Adipocyte (in vitro differentiated cells): ENCODE results near the gene ZNF276.
"Not testable (repeated sequence)": the region's sequence is repeated elsewhere in the genome, so short reads cannot be mapped to it uniquely, and the experiment has no call there.

Source experiments
- DNase-seq: peaks from one replicate; pipeline ENCODE4 v3.0.0-alpha.2; 2015; ENCODE audit warnings: low read depth
- H3K27me3 ChIP-seq: replicated peaks from 2 replicates; pipeline ENCODE4 v1.7.0; 2013; ENCODE audit warnings: mild to moderate bottlenecking, low read length, moderate library complexity; ENCODE audit not compliant: control insufficient read depth, insufficient read depth
- H3K36me3 ChIP-seq: 2 replicates; pipeline ENCODE4 v1.7.0; 2013; ENCODE audit warnings: low read length, mild to moderate bottlenecking, moderate library complexity; ENCODE audit not compliant: control insufficient read depth, insufficient read depth, severe bottlenecking
- H3K4me1 ChIP-seq: 2 replicates; pipeline ENCODE4 v1.7.0; 2013; ENCODE audit warnings: mild to moderate bottlenecking, low read length, moderate library complexity; ENCODE audit not compliant: control insufficient read depth, insufficient read depth
- H3K4me3 ChIP-seq: 2 replicates; pipeline ENCODE4 v1.7.0; 2013; ENCODE audit warnings: mild to moderate bottlenecking, low read length, moderate library complexity
- H3K9ac ChIP-seq: 2 replicates; pipeline ENCODE4 v1.7.0; 2013; ENCODE audit warnings: mild to moderate bottlenecking, low read length, moderate library complexity
- H3K9me3 ChIP-seq: 2 replicates; pipeline ENCODE4 v1.7.0; 2013; ENCODE audit warnings: mild to moderate bottlenecking, low read length, moderate library complexity; ENCODE audit not compliant: control insufficient read depth

ZNF276 gene

GRCh38 chr16:89779909-89780305, 58.6 kb downstream of the ZNF276 start:
- Histone ChIP-seq H3K9ac (no peak overlapping the region), H3K4me1 (no peaks in the 10 kb centered on the region), H3K9me3 (no peaks in the 10 kb centered on the region), H3K36me3 (no peaks in the 10 kb centered on the region), H3K4me3 (no peak overlapping the region), H3K27me3 (no peaks in the 10 kb centered on the region)
- no peak for DNase-seq

- H3K9ac ChIP-seq: no peak overlapping the region
- no peak overlapping the region for H3K4me3 ChIP-seq
- no peaks in the 10 kb centered on the region for H3K36me3 ChIP-seq
- no peaks in the 10 kb centered on the region for H3K4me1 ChIP-seq
- no peaks in the 10 kb centered on the region for H3K9me3 ChIP-seq
- H3K27me3 ChIP-seq: no peaks in the 10 kb centered on the region
- no peak for DNase-seq
Measured at GRCh38 chr16:89782489-89782888, 61.2 kb downstream of the ZNF276 start.

GRCh38 chr16:89783952-89784351, 62.6 kb downstream of the ZNF276 start:
- not testable (repeated sequence) for H3K9ac ChIP-seq, H3K4me3 ChIP-seq, DNase-seq, H3K36me3 ChIP-seq, H3K4me1 ChIP-seq, H3K9me3 ChIP-seq, H3K27me3 ChIP-seq

GRCh38 chr16:89784406-89784805, 63.1 kb downstream of the ZNF276 start:
- Histone ChIP-seq H3K9ac (no peak overlapping the region), H3K4me3 (no peak overlapping the region), H3K36me3 (no peaks in the 10 kb centered on the region), H3K27me3 (no peaks in the 10 kb centered on the region), H3K9me3 (no peaks in the 10 kb centered on the region), H3K4me1 (no peaks in the 10 kb centered on the region)
- no peak for DNase-seq

- Histone ChIP-seq H3K9ac (no peak overlapping the region), H3K27me3 (no peaks in the 10 kb centered on the region), H3K9me3 (no peaks in the 10 kb centered on the region), H3K4me1 (no peaks in the 10 kb centered on the region), H3K36me3 (no peaks in the 10 kb centered on the region), H3K4me3 (no peak overlapping the region)
- DNase-seq: no peak
Measured at GRCh38 chr16:89785523-89786155, 64.3 kb downstream of the ZNF276 start.

GRCh38 chr16:89786474-89787364, 65.4 kb downstream of the ZNF276 start:
- Histone ChIP-seq H3K4me3 (no peak overlapping the region), H3K4me1 (no peaks in the 10 kb centered on the region), H3K9me3 (no peaks in the 10 kb centered on the region), H3K36me3 (no peaks in the 10 kb centered on the region), H3K27me3 (no peaks in the 10 kb centered on the region), H3K9ac (no peak overlapping the region)
- DNase-seq: no peak

- H3K4me3 ChIP-seq: no peak overlapping the region
- H3K9ac ChIP-seq: no peak overlapping the region
- no peaks in the 10 kb centered on the region for H3K27me3 ChIP-seq
- no peaks in the 10 kb centered on the region for H3K36me3 ChIP-seq
- H3K4me1 ChIP-seq: no peaks in the 10 kb centered on the region
- H3K9me3 ChIP-seq: no peaks in the 10 kb centered on the region
- DNase-seq: no peak
Measured at GRCh38 chr16:89787365-89787805, 66.0 kb downstream of the ZNF276 start.
